GM18951 (cell line): Measurements from ENCODE around the gene ZC3H4.
A peak's percentile ranks its signal among the peaks of the same experiment; 100 is the strongest.

ENCODE experiments used
- POLR2A ChIP-seq: IDR thresholded peaks from 4 replicates; pipeline ENCODE4 v1.6.1; 2011; ENCODE audit warnings: mild to moderate bottlenecking; ENCODE audit not compliant: insufficient read length, insufficient read depth; ENCODE audit errors: extremely low read depth
- in situ Hi-C: fragments of 300-500 bp; cut with MboI; formaldehyde crosslinking; loops from one replicate; pipeline ENCODE4 v1.12.0; 2022; ENCODE audit warnings: low sequenced_read_pairs, mixed read lengths, inconsistent platforms; ENCODE audit not compliant: unreplicated experiment

The ZC3H4 gene

GRCh38 chr19:47049307-47049700, 64.3 kb downstream of the ZC3H4 start:
- in situ Hi-C loops, result no loop called here
- TF ChIP-seq POLR2A, result no peak

- peak; percentile 52 for TF ChIP-seq POLR2A
- in situ Hi-C loops, result no loop called here
These were observed 65.7 kb downstream of the ZC3H4 start for GRCh38 chr19:47047763-47048405.

GRCh38 chr19:47047272-47047762, 66.3 kb downstream of the ZC3H4 start:
- in situ Hi-C loops, result no loop called here
- no peak for TF ChIP-seq POLR2A

GRCh38 chr19:47045867-47046470, 67.6 kb downstream of the ZC3H4 start:
- in situ Hi-C loops, result no loop called here
- no peak for TF ChIP-seq POLR2A

- in situ Hi-C loops, result no loop called here
These were observed 68.4 kb downstream of the ZC3H4 start for GRCh38 chr19:47044946-47045866.

GRCh38 chr19:47040869-47041268, 72.7 kb downstream of the ZC3H4 start:
- in situ Hi-C loops, result no loop called here
- TF ChIP-seq POLR2A, result no peak

More at GRCh38 chr19:47044946-47045866, 68.4 kb downstream of the ZC3H4 start:
- TF ChIP-seq POLR2A, result no peak

GRCh38 chr19:47039239-47039874, 74.2 kb downstream of the ZC3H4 start:
- no peak for TF ChIP-seq POLR2A
- in situ Hi-C loops, result no loop called here

GRCh38 chr19:47037766-47038165, 75.8 kb downstream of the ZC3H4 start:
- in situ Hi-C loops, result no loop called here
- no peak for TF ChIP-seq POLR2A

- in situ Hi-C loops, result no loop called here
- no peak for TF ChIP-seq POLR2A
These were observed 77.4 kb downstream of the ZC3H4 start for GRCh38 chr19:47036097-47036651.

GRCh38 chr19:47035127-47036096, 78.2 kb downstream of the ZC3H4 start:
- no peak for TF ChIP-seq POLR2A
- in situ Hi-C loops, result no loop called here

- in situ Hi-C loops, result no loop called here
- TF ChIP-seq POLR2A, result no peak
These were observed 81.3 kb downstream of the ZC3H4 start for GRCh38 chr19:47032171-47032811.
